Measurements from ENCODE around the gene AIP. TPM values are rescaled to one million over a fixed set of nuclear protein-coding genes. Genes with fewer than 3 reads are reported as not detected.

AIP gene
- total RNA-seq, 2 donors from 2014 or later = 45.3 to 57.9 TPM

DNA sequence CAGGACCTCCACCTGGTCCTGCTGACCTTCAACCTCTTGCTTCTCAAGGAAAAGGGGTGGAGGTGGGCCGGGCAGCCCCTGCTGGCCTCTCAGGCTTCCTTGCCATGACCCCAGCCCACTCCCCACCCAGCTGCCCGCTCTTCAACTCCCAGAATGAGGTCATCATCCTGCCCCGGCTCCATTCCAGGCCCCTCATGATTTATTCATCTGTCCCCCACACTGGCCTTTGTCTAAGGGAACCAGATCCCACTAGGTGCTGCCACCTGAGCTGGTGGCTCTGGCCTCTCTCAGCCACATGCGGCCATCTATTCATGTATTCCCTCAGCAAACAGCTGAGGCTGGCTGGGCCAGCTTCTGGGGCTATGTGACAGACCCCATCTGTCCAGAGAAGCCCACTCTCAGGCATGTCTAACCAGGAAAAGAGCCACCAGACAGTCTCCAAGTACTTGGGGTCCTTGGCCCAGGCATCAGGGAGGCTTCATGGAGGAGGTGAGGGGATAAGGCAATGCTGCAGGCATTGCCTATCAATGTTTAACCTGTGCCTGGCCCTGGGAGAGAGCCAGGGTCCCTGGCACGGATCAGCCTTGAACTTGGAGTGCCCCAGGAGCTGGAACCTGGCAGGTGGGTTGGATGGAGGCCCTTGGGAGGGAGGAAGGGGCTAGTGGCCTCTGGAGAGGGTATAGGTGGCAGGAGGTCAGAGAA is 42.6 kb downstream of the AIP start:
- no peaks in the 10 kb centered on the region for H3K9me3 ChIP-seq
- H3K27me3 ChIP-seq = no peaks in the 10 kb centered on the region
- no peak overlapping the region for H3K4me3 ChIP-seq
- TF ChIP-seq, protein P1, sequence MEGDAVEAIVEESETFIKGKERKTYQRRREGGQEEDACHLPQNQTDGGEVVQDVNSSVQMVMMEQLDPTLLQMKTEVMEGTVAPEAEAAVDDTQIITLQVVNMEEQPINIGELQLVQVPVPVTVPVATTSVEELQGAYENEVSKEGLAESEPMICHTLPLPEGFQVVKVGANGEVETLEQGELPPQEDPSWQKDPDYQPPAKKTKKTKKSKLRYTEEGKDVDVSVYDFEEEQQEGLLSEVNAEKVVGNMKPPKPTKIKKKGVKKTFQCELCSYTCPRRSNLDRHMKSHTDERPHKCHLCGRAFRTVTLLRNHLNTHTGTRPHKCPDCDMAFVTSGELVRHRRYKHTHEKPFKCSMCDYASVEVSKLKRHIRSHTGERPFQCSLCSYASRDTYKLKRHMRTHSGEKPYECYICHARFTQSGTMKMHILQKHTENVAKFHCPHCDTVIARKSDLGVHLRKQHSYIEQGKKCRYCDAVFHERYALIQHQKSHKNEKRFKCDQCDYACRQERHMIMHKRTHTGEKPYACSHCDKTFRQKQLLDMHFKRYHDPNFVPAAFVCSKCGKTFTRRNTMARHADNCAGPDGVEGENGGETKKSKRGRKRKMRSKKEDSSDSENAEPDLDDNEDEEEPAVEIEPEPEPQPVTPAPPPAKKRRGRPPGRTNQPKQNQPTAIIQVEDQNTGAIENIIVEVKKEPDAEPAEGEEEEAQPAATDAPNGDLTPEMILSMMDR (IDR thresholded peaks at IDR 0.05) = no peak
- peak overlapping the region; percentile 61 for H3K27ac ChIP-seq
- no peaks in the 10 kb centered on the region for H3K36me3 ChIP-seq
- H3K4me1 ChIP-seq = peaks cover 5% of the 10 kb centered on the region
- peak overlapping the region in 1 of 2 donors; percentile 55 for H3K9ac ChIP-seq (ENCODE audit: low read depth in 2 of 2, low read length in 2 of 2)
- DNase-seq = no peak
- intact Hi-C loops (cut with DNase I) = no loop called here

DNA sequence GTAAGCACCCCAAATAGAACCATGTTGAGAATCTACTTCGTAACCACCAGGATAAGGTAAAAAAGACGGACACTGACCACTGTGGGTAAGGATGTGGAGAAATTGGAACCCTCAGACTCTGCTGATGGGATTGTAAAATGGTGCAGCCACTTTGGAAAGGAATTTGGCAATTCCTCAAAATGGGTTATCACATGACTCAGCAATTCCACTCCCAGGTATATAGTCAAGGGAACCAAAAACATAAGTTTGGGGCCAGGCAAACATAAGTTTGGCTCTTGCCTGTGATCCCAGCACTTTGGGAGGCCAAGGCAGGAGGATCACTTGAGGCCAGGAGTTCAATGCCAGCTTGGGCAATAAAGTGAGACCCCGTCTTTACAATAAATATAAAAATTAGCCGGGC is 45.5 kb downstream of the AIP start:
- no peak overlapping the region for H3K27ac ChIP-seq
- H3K27me3 ChIP-seq = no peaks in the 10 kb centered on the region
- intact Hi-C loops (cut with DNase I) = no loop called here
- TF ChIP-seq, protein P1 (IDR thresholded peaks at IDR 0.05) = no peak
- no peak overlapping the region for H3K9ac ChIP-seq (ENCODE audit: low read depth in 2 of 2, low read length in 2 of 2)
- no peak for DNase-seq
- H3K9me3 ChIP-seq = no peaks in the 10 kb centered on the region
- no peaks in the 10 kb centered on the region for H3K36me3 ChIP-seq
- H3K4me3 ChIP-seq = no peak overlapping the region
- peaks cover 5% of the 10 kb centered on the region for H3K4me1 ChIP-seq

DNA sequence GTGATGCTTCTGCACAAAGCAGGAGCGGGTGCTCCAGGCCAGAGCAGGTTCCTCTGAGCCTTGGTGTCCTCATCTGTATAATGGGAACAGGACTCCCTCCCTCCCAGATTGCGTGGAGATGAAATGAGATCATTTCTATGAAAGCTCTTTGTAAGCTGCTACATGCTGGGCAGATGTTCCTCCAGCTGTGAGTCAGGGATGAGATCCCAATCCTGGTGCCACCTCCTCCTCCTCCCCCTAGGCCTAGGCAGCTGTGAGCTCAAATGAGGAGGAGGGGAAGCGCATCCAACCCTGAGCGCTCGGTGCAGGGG is 47.4 kb downstream of the AIP start:
- no peaks in the 10 kb centered on the region for H3K9me3 ChIP-seq
- H3K27ac ChIP-seq = no peak overlapping the region
- peaks cover 5% of the 10 kb centered on the region for H3K4me1 ChIP-seq
- intact Hi-C loops (cut with DNase I) = no loop called here
- H3K36me3 ChIP-seq = no peaks in the 10 kb centered on the region
- TF ChIP-seq, protein P1 (IDR thresholded peaks at IDR 0.05) = no peak
- no peak for DNase-seq
- no peaks in the 10 kb centered on the region for H3K27me3 ChIP-seq
- no peak overlapping the region for H3K4me3 ChIP-seq
- H3K9ac ChIP-seq (ENCODE audit: low read depth in 2 of 2, low read length in 2 of 2) = no peak overlapping the region

DNA sequence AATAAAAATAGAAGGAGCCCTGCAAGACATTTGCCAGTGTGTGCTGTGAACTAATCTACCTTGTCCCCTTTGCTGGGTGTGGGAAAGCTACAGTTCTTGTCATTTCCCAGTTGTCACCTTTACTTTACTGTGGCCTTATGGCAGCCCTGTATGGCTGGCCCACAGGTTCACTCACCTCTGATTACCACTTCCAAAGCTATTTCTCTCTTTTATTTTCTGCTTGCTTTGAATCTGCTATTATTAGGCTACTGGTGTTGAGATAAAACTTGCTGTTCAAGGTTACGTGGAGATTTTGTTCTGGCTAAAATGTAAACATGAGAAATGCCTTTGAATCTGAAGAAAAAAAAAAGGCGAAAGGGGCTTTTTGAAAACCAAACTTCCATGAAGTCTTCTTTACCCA is 50.1 kb downstream of the AIP start:
- no peak overlapping the region for H3K9ac ChIP-seq (ENCODE audit: low read depth in 2 of 2, low read length in 2 of 2)
- no peak overlapping the region for H3K27ac ChIP-seq
- DNase-seq = no peak
- intact Hi-C loops (cut with DNase I) = no loop called here
- H3K36me3 ChIP-seq = no peaks in the 10 kb centered on the region
- no peaks in the 10 kb centered on the region for H3K9me3 ChIP-seq
- TF ChIP-seq, protein P1 (IDR thresholded peaks at IDR 0.05) = no peak
- H3K27me3 ChIP-seq = no peaks in the 10 kb centered on the region
- H3K4me3 ChIP-seq = no peak overlapping the region
- no peaks in the 10 kb centered on the region for H3K4me1 ChIP-seq

DNA sequence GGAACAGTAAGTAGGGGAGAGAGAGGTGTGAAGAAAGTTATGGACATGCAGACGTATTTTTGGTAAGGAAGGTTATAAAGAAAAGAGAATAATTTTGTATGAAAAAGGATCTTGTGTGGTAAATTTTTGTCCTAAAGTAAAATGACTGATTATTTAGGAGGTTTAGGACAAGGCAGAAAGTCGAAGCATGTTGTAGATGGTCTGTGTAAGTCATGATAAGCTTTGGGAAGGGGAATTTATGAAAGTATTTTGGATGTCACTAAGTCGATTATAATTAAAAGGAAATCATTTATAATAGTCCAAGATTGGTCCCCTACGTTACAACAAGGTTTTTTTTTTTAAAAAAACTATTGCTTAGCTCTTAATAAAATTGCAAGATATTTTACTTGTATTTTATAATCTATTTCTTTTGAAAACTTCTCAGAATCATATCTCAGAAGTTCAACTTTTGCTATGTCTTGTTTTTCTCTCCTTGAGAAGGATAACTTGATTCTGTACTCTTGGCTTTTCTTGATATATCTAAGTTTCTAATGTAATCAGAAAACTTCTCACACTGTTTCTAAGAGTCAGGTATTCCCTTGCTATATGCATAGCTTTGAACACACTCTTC is 51.3 kb downstream of the AIP start:
- Histone ChIP-seq H3K36me3 (no peaks in the 10 kb centered on the region), H3K27ac (no peak overlapping the region), H3K27me3 (no peaks in the 10 kb centered on the region), H3K9ac (ENCODE audit: low read depth in 2 of 2, low read length in 2 of 2) (no peak overlapping the region), H3K4me3 (no peak overlapping the region), H3K9me3 (no peaks in the 10 kb centered on the region), H3K4me1 (no peaks in the 10 kb centered on the region)
- DNase-seq = no peak
- TF ChIP-seq, protein P1 (IDR thresholded peaks at IDR 0.05) = no peak
- intact Hi-C loops (cut with DNase I) = no loop called here

Data from colonic mucosa (tissue), 4 donors.